Calu3 (cell line): ENCODE results near the gene IPPK. TPM values are rescaled to one million over a fixed set of nuclear protein-coding genes. Genes with fewer than 3 reads are reported as not detected.

Experiments used
- BruUV-seq: library from RNA; stranded (reverse); fragments of 400-500 nt; replicated peaks from 2 replicates; lab custom pipeline; 2021; lab: Mats Ljungman, UMichigan
- CTCF ChIA-PET: fragments of 300-600 bp; sonication (Branson Sonifier 250); formaldehyde crosslinking; loops from one replicate; lab custom pipeline; 2022; ENCODE audit warnings: antibody characterized with exemption; lab: Charles Lee
- DNase-seq: peaks from one replicate; pipeline ENCODE4 v3.0.0; 2022
- H3K27ac Mint-ChIP-seq: one replicate; pipeline ENCODE4 v1.8.0; 2022; ENCODE audit warnings: mixed read lengths; ENCODE audit not compliant: unreplicated experiment
- H3K27me3 Mint-ChIP-seq: one replicate; pipeline ENCODE4 v1.8.0; 2022; ENCODE audit warnings: mixed read lengths; ENCODE audit not compliant: unreplicated experiment
- H3K36me3 Mint-ChIP-seq: one replicate; pipeline ENCODE4 v1.8.0; 2022; ENCODE audit warnings: mild to moderate bottlenecking, moderate library complexity, mixed read lengths; ENCODE audit not compliant: insufficient read depth, unreplicated experiment
- H3K4me1 Mint-ChIP-seq: one replicate; pipeline ENCODE4 v1.8.0; 2022; ENCODE audit warnings: mild to moderate bottlenecking, low read depth, mixed read lengths; ENCODE audit not compliant: unreplicated experiment
- H3K4me3 Mint-ChIP-seq: one replicate; pipeline ENCODE4 v1.8.0; 2022; ENCODE audit warnings: mild to moderate bottlenecking, low read depth, moderate library complexity, mixed read lengths; ENCODE audit not compliant: unreplicated experiment
- H3K9me3 Mint-ChIP-seq: one replicate; pipeline ENCODE4 v1.8.0; 2022; ENCODE audit warnings: low read depth, mixed read lengths; ENCODE audit not compliant: unreplicated experiment
- intact Hi-C: fragments of 100-400 bp; cut with micrococcal nuclease; formaldehyde crosslinking; loops from one replicate; pipeline ENCODE4 v1.10.0; 2022; ENCODE audit not compliant: unreplicated experiment
- total RNA-seq: library from RNA; stranded (reverse); gene quantifications from 2 replicates; pipeline ENCODE4 v1.2.3, GENCODE V29; 2022
- TF ChIP-seq, protein P1 (sequence below): fragments of 200-600 bp; IDR thresholded peaks from one replicate; pipeline ENCODE4 v1.8.0; 2022; ENCODE audit warnings: antibody characterized with exemption; ENCODE audit not compliant: unreplicated experiment

Gene IPPK
- total RNA-seq, 1 experiment from 2014 or later, result 8.9 TPM

DNA sequence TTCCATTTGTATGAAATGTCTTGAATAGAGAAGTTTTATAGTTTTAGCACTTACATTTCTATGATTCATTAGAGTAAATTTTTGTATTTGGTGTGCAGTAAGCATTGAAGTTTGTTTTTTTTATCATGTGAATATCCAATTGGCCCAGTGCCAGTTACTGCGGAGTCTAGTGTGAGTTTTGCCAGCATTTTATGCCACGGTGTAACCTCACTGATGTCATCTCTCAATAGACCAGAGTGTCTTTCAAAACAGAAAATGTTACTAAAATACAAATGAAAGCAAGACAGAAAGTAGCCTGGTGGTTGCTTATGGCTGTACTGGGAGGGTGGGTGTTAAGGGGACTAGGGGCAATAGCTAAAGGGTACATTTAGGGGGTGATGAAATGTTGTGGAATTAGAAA, 62.8 kb downstream of the IPPK start:
- CTCF ChIA-PET, result no interaction called here
- Mint-ChIP-seq H3K4me1 (no peaks in the 10 kb centered on the region), H3K27me3 (no peaks in the 10 kb centered on the region), H3K36me3 (no peaks in the 10 kb centered on the region), H3K4me3 (no peak overlapping the region), H3K27ac (no peak overlapping the region), H3K9me3 (no peaks in the 10 kb centered on the region)
- no TSS peak for BruUV-seq
- DNase-seq, result no peak
- intact Hi-C loops, result no loop called here
- TF ChIP-seq, protein P1, sequence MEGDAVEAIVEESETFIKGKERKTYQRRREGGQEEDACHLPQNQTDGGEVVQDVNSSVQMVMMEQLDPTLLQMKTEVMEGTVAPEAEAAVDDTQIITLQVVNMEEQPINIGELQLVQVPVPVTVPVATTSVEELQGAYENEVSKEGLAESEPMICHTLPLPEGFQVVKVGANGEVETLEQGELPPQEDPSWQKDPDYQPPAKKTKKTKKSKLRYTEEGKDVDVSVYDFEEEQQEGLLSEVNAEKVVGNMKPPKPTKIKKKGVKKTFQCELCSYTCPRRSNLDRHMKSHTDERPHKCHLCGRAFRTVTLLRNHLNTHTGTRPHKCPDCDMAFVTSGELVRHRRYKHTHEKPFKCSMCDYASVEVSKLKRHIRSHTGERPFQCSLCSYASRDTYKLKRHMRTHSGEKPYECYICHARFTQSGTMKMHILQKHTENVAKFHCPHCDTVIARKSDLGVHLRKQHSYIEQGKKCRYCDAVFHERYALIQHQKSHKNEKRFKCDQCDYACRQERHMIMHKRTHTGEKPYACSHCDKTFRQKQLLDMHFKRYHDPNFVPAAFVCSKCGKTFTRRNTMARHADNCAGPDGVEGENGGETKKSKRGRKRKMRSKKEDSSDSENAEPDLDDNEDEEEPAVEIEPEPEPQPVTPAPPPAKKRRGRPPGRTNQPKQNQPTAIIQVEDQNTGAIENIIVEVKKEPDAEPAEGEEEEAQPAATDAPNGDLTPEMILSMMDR, result no peak

DNA sequence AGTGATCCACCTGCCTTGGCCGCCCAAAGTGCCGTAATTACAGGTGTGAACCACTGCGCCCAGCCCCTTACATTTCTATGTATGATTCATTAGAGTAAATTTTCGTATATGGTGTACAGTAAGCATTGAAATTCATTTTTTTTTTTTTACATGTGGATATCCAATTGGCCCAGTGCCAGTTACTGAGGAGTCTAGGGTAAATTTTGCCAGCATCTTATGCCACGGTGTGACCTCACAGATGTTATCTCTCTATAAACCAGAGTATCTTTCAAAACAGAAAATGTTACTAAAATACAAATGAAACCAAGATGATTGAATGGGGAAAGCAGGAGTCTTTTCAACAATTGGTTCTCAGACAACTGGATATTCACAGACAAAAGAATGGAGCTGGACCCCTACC, 64.7 kb downstream of the IPPK start:
- intact Hi-C loops, result no loop called here
- H3K36me3 Mint-ChIP-seq, result no peaks in the 10 kb centered on the region
- no peaks in the 10 kb centered on the region for H3K27me3 Mint-ChIP-seq
- DNase-seq, result no peak
- no peaks in the 10 kb centered on the region for H3K4me1 Mint-ChIP-seq
- no peaks in the 10 kb centered on the region for H3K9me3 Mint-ChIP-seq
- CTCF ChIA-PET, result no interaction called here
- H3K4me3 Mint-ChIP-seq, result no peak overlapping the region
- no TSS peak for BruUV-seq
- no peak overlapping the region for H3K27ac Mint-ChIP-seq
- TF ChIP-seq, protein P1, result no peak

DNA sequence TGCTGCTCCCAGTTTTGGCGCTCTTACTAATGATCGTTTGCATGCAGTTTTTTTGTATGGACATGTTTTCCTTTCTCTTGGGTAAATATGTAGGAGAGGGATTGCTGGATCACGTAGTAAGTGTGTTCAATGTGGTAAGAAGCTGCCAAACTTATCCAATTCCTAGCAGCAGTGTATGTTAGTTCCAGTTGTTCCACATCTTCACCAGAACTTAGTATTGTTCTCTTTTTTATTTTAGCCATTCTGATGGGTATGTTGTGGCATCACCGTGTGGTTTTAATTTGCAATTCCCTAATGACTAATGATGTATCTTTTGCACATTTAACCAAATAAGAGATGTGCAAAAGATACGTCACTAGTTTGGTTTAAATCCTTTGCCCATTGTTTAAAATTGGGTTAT, 65.9 kb downstream of the IPPK start:
- no peaks in the 10 kb centered on the region for H3K9me3 Mint-ChIP-seq
- intact Hi-C loops, result no loop called here
- no peak overlapping the region for H3K27ac Mint-ChIP-seq
- H3K4me1 Mint-ChIP-seq, result no peaks in the 10 kb centered on the region
- no TSS peak for BruUV-seq
- TF ChIP-seq, protein P1, result no peak
- CTCF ChIA-PET, result interaction anchor here (0.7 kb wide), 1 partner anchor 139 kb away, joined by 3 read pairs; no protein-coding TSS in a partner anchor
- DNase-seq, result no peak
- no peaks in the 10 kb centered on the region for H3K36me3 Mint-ChIP-seq
- no peaks in the 10 kb centered on the region for H3K27me3 Mint-ChIP-seq
- no peak overlapping the region for H3K4me3 Mint-ChIP-seq

DNA sequence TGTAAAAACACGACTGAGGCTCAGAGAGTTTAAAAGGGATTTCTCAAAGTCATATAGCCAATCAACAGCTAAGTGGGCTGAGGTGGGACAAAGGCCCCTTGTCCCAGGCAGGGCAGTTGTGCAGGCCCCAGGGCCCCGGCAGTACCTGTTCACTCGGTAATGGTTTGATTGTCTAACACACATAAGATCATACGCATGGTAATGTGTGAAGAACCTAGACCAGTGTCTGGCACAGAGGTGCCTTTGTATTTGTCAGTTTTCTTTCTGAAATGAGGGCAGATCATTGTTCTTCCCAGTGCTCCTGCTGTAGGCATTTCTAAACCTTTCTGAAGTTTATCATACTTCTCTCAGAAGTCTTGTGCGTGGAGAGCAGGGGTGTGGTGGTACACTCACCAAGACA, 66.8 kb downstream of the IPPK start:
- CTCF ChIA-PET, result no interaction called here
- Mint-ChIP-seq H3K9me3 (no peaks in the 10 kb centered on the region), H3K4me1 (no peaks in the 10 kb centered on the region), H3K27me3 (no peaks in the 10 kb centered on the region), H3K27ac (no peak overlapping the region), H3K36me3 (no peaks in the 10 kb centered on the region), H3K4me3 (no peak overlapping the region)
- intact Hi-C loops, result no loop called here
- no TSS peak for BruUV-seq
- TF ChIP-seq, protein P1, result no peak
- no peak for DNase-seq

DNA sequence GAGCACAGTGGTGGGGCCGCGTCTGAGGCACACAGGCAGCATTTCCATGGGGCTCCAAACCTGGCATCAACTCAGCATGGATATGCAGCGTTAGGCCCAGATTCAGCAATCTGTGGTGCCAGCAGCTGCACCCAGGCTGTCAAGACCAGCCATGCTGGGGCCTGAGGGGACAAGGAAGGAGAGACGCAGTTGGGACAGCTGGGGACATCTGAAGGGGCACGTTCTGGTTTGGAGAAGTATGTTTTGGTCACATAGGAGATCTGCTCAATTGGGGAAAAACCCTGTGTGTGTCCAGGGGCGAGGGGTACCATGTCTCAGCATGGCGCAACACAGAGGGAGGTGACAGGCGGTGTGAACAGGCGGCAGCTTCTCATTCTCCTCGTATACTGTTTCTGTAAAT, 67.5 kb downstream of the IPPK start:
- CTCF ChIA-PET, result no interaction called here
- Mint-ChIP-seq H3K4me3 (no peak overlapping the region), H3K27ac (no peak overlapping the region), H3K36me3 (no peaks in the 10 kb centered on the region), H3K27me3 (no peaks in the 10 kb centered on the region), H3K9me3 (no peaks in the 10 kb centered on the region), H3K4me1 (no peaks in the 10 kb centered on the region)
- BruUV-seq, result no TSS peak
- intact Hi-C loops, result no loop called here
- DNase-seq, result no peak
- TF ChIP-seq, protein P1, result no peak
